Endothelial cell (in vitro differentiated cells): ENCODE results near the gene PDE4A. TPM values are rescaled to one million over a fixed set of nuclear protein-coding genes. Genes with fewer than 3 reads are reported as not detected.
A peak's percentile ranks its signal among the peaks of the same experiment; 100 is the strongest.
"Not testable (repeated sequence)": the region's sequence is repeated elsewhere in the genome, so short reads cannot be mapped to it uniquely, and the experiment has no call there.

Experiments
- DNase-seq: peaks from one replicate; pipeline ENCODE4 v3.0.0; 2021; ENCODE audit warnings: low spot score
- H3K27ac Mint-ChIP-seq: one replicate; pipeline ENCODE4 v1.8.0; 2021; ENCODE audit warnings: mixed read lengths, inconsistent platforms; ENCODE audit not compliant: unreplicated experiment
- H3K27me3 Mint-ChIP-seq: one replicate; pipeline ENCODE4 v1.8.0; 2021; ENCODE audit warnings: mild to moderate bottlenecking, moderate library complexity, mixed read lengths, inconsistent platforms; ENCODE audit not compliant: unreplicated experiment
- H3K36me3 Mint-ChIP-seq: one replicate; pipeline ENCODE4 v1.8.0; 2021; ENCODE audit warnings: mild to moderate bottlenecking, low read depth, mixed read lengths, inconsistent platforms; ENCODE audit not compliant: unreplicated experiment
- H3K4me1 Mint-ChIP-seq: one replicate; pipeline ENCODE4 v1.8.0; 2021; ENCODE audit warnings: mild to moderate bottlenecking, mixed read lengths, inconsistent platforms; ENCODE audit not compliant: unreplicated experiment
- H3K4me3 Mint-ChIP-seq: one replicate; pipeline ENCODE4 v1.8.0; 2021; ENCODE audit warnings: mild to moderate bottlenecking, mixed read lengths, inconsistent platforms; ENCODE audit not compliant: unreplicated experiment
- H3K9me3 Mint-ChIP-seq: one replicate; pipeline ENCODE4 v1.8.0; 2021; ENCODE audit warnings: mixed read lengths, inconsistent platforms; ENCODE audit not compliant: unreplicated experiment
- CTCF ChIP-seq: fragments of 200-600 bp; sonication (generic); IDR thresholded peaks from one replicate; pipeline ENCODE4 v1.5.0; 2021; ENCODE audit warnings: antibody characterized with exemption; ENCODE audit not compliant: unreplicated experiment
- total RNA-seq: library from RNA; stranded (reverse); fragmentation: NEBNext Ultra II Directional; extraction: Animal tissue kit (Norgen Biotek cat#: 25700); gene quantifications from one replicate; pipeline ENCODE4 v1.2.1, GENCODE V29; 2021; ENCODE audit not compliant: unreplicated experiment

The PDE4A gene
- total RNA-seq, 1 donor from 2014 or later = 0.46 TPM

DNA sequence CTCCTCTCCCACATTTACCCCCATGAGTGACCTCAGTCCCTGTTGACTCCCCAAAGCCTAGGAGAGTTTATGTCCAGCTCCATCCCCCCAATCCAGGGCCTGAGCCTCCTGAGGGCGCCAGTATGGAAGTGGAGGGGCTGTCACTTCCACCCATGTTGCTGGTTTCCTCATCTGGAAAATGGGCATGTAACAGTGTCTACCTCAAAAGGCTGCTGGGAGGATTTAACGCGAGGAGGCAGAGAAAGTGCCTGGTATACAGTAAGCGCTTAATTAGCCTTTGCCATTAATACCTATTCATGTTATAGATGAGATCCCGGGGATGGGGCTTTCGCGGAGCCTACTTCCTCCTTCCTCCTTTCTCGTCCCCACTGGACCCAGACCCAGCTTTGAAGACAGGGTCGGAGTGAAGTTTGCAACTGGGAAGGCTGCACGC lies 40.4 kb upstream of the PDE4A start:
- H3K4me3 Mint-ChIP-seq = peak overlapping the region; percentile 96
- peaks cover 14% of the 10 kb centered on the region for H3K4me1 Mint-ChIP-seq
- no peaks in the 10 kb centered on the region for H3K27me3 Mint-ChIP-seq
- H3K9me3 Mint-ChIP-seq = no peaks in the 10 kb centered on the region
- no peak for DNase-seq
- peaks cover 20% of the 10 kb centered on the region for H3K36me3 Mint-ChIP-seq
- TF ChIP-seq CTCF = no peak
- H3K27ac Mint-ChIP-seq = peak overlapping the region; percentile 18

GRCh38 chr19:10380313-10381102 lies 39.8 kb upstream of the PDE4A start, which contains the start of gene TYK2:
TYK2 (minus strand) TSS chr19:10380572; CDS start chr19:10378406, 2,166 bp downstream.
- Mint-ChIP-seq H3K4me1 (peaks cover 14% of the 10 kb centered on the region), H3K27me3 (no peaks in the 10 kb centered on the region), H3K27ac (peak within 1 kb of the TSS; percentile 83), H3K4me3 (peak within 1 kb of the TSS; percentile 96), H3K36me3 (peaks cover 18% of the 10 kb centered on the region), H3K9me3 (no peaks in the 10 kb centered on the region)
- DNase-seq = peak; percentile 92
- TF ChIP-seq CTCF = no peak

DNA sequence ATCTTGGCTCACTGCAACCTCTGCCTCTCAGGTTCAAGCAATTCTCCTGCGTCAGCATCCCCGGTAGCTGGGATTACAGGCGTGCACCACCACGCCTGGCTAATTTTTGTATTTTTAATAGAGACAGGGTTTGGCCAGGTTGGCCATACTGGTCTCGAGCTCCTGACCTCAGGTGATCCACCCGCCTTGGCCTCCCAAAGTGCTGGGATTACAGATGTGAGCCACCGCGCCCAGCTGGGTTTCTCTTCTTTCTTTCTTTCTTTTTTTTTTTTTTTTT lies 37.2 kb upstream of the PDE4A start:
- Mint-ChIP-seq H3K4me1 (peaks cover 14% of the 10 kb centered on the region), H3K36me3 (peaks cover 14% of the 10 kb centered on the region)
- not testable (repeated sequence) for H3K9me3 Mint-ChIP-seq, H3K27ac Mint-ChIP-seq, DNase-seq, H3K27me3 Mint-ChIP-seq, H3K4me3 Mint-ChIP-seq

DNA sequence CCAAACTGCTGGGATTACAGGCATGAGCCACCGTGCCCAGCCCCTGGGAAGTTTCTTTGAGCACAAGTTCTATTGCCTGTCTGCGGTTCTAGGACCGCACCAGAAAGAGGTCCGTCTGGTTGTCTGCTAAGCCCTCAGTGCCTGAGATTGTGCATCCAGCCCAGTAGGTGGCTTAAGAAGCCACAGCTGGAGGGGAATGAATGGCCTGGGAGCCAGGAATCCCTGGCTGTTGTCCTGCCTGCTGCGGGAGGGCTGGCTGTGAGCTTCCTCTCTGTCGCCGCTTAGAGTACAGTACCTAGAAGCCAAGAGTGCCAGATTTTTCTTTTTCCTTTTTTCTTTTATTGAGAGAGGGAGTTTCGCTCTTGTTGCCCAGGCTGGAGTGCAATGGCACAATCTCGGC lies 35.8 kb upstream of the PDE4A start:
- Mint-ChIP-seq H3K9me3 (no peaks in the 10 kb centered on the region), H3K27ac (no peak overlapping the region), H3K4me1 (peaks cover 12% of the 10 kb centered on the region)

DNA sequence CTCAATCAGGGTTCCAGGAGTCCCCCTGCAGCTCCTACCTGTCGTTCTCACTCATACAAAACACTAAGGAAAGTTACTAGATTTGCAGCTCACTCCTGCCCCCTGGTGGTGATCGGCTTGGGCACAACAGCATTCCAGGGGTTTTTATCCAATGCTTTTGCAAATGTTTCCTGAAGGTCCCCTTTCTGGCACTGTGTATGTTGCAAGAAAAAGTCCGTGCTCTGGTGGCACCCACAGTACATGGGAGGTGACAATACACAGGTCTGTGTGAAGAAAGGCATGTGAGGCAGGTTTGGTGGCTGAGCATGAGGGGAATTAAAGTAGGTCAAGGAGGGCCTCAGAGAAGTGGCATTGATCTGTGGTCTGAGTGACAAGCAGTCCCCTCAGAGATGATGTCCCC lies 31.4 kb upstream of the PDE4A start:
- H3K4me1 Mint-ChIP-seq = no peaks in the 10 kb centered on the region
- H3K4me3 Mint-ChIP-seq = peak overlapping the region; percentile 37
- peaks cover 8% of the 10 kb centered on the region for H3K27me3 Mint-ChIP-seq

More for the DNA sequence above, 35.8 kb upstream of the PDE4A start:
- TF ChIP-seq CTCF = no peak
- peaks cover 4% of the 10 kb centered on the region for H3K27me3 Mint-ChIP-seq
- H3K36me3 Mint-ChIP-seq = peaks cover 10% of the 10 kb centered on the region
- no peak for DNase-seq
- H3K4me3 Mint-ChIP-seq = no peak overlapping the region

More for the DNA sequence above, 31.4 kb upstream of the PDE4A start:
- Mint-ChIP-seq H3K27ac (peak overlapping the region; percentile 48), H3K36me3 (peaks cover 14% of the 10 kb centered on the region), H3K9me3 (no peaks in the 10 kb centered on the region)
- peak; percentile 91 for DNase-seq
- TF ChIP-seq CTCF = peak; percentile 98
